LNCAP (cell line): ENCODE measurements around the gene MTHFD2L.

Experiments used
- TF ChIP-seq, protein P1 (sequence below): fragments of 450-650 bp; IDR thresholded peaks from 2 replicates; pipeline ENCODE4 v1.5.1; 2017; ENCODE audit warnings: mild to moderate bottlenecking

MTHFD2L gene

DNA sequence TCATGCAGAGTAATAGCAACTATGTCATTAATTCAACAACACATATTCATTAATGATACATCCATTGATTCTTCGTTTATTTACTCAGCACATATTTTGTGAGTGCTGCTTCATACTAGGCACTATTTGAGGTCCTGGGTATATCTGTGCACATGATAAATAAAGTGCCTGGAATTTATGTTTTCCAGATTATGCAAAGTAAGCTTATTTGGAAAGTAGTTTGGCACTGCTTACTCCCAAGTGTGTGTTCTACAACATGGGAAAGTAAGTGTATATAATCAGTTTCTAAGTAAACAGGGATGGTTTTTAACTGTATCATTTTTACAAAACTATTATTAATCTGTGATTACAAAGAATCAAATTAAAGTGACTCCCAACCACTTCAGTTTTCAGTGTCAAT, 133.6 kb downstream of the MTHFD2L start:
- TF ChIP-seq, protein P1, sequence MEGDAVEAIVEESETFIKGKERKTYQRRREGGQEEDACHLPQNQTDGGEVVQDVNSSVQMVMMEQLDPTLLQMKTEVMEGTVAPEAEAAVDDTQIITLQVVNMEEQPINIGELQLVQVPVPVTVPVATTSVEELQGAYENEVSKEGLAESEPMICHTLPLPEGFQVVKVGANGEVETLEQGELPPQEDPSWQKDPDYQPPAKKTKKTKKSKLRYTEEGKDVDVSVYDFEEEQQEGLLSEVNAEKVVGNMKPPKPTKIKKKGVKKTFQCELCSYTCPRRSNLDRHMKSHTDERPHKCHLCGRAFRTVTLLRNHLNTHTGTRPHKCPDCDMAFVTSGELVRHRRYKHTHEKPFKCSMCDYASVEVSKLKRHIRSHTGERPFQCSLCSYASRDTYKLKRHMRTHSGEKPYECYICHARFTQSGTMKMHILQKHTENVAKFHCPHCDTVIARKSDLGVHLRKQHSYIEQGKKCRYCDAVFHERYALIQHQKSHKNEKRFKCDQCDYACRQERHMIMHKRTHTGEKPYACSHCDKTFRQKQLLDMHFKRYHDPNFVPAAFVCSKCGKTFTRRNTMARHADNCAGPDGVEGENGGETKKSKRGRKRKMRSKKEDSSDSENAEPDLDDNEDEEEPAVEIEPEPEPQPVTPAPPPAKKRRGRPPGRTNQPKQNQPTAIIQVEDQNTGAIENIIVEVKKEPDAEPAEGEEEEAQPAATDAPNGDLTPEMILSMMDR = no peak

DNA sequence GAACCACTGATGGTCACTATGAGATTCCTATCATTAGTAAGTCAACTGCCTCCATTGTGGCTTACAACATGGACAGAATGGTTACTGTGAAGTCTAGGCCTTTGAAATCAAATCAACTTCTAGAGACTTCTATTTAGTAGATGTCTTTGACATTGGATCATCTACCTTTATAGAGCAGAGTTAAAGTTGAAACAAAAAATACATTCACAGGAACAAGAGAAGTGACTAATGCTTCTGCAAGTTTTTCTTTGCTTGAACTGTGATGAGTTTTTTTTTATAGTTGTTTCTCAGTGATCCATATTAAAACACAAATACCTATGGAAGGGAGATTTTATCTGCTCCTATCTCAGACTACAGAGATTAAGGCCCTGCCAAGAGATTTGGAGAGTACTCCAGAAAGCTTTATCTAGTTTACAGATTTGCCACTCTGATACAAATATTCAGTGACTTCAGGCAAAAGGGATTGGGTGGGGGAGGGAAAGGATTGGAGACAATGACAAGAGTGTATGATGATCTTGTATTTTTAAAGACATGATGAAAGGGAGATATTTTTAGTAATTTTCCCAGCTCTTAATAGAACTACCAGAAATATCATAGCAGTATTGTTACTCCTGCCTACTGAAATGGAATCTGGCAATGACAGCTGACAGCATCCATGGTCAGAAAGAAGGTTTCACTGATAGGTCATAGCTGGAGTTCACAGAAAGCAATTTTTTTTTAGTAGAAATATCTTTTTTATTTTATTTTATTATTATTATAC, 134.4 kb downstream of the MTHFD2L start:
- TF ChIP-seq, protein P1 = no peak

DNA sequence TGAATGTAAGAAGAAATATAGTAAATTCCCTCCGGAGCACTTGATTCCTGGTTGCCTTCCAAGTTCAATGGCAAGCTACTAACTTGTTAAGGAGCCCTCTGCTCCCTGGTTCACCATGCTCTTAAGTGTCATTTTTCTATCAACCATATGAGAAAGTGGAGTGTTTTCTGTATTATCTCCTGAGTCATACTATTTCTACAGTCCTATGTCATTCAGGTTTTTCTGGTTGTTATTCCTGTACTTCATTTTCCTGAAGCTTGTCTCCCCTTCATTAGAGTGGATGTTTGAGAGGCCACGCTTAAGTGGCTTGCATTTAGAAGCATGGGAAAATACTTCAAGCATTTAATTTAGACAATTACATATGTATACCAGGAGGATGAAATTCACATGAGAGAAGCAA, 135.6 kb downstream of the MTHFD2L start:
- TF ChIP-seq, protein P1 = no peak

DNA sequence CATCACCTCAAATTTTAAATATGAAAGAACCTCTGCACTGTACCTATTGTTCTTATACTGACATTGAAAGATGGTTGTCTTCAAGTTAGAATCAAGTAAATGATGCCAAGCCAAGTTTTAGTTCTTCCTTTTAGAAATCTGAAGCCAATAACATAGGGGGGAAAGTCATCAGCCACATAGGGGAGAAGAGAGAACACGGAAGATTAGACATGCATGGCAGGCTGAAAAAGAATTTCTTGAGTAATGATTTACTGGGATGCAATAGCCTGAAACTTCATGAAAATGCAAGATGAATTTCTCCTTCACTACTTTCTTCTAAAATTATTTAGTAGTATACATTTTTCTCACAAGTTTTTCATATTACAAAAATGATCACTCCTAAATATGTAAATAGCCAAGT, 136.8 kb downstream of the MTHFD2L start:
- TF ChIP-seq, protein P1 = no peak

DNA sequence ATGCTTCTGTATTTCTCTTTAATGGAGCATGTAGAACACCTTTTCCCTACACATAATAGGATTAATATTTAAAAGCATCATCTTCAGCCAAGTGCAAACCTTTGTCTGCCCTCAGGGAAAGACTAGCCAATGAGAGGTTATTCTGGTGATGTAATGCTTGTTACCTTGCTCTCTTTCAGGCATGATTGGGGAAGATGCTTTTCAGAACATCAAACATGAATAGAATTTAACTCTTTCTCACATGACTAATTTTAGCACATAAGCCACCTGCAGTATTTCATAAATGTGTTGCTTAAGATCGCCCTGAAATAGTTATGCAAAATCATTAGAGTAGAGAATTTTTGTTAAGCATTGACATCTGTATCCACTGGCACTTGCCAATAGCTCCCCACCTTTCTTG, 139.6 kb downstream of the MTHFD2L start:
- TF ChIP-seq, protein P1 = no peak

GRCh38 chr4:74304095-74304625, 146.2 kb downstream of the MTHFD2L start:
- TF ChIP-seq, protein P1 = no peak

DNA sequence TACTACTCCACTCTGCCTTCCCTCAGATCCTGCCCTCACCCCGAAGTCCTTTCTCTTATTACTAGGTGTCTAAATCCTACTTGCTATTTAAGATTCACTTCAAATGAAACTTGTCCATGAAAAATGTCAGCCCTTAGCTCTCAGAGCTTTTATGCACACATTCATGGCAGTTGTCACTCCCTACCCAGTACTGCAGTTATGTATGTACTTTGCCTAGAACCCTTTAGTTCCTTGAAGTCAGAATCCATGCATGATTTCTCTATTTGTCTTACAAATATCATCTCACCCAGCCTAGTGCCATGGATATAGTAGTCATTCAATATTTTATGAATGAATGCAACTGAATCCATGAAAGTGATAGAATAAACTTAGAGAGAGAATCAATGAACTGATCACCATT, 147.1 kb downstream of the MTHFD2L start:
- TF ChIP-seq, protein P1 = no peak
